CD14-positive monocyte (primary cell): ENCODE data around the gene PLXDC2. TPM values are rescaled to one million over a fixed set of nuclear protein-coding genes. Genes with fewer than 3 reads are reported as not detected.
A peak's percentile ranks its signal among the peaks of the same experiment; 100 is the strongest.

Source experiments
- DNase-seq, 3 donors: peaks; one replicate each; pipeline ENCODE4 v3.0.0-alpha.2; 2011 to 2022
- H2AFZ ChIP-seq: 2 replicates; pipeline ENCODE4 v1.6.0; 2012; ENCODE audit warnings: mild to moderate bottlenecking, low read depth, low read length, inconsistent platforms; ENCODE audit not compliant: insufficient read depth, poor library complexity, severe bottlenecking
- H3K27ac ChIP-seq, 2 donors: 1 replicate in 1 of 2; 2 replicates in 1 of 2; pipeline ENCODE4 v1.5.1; 2012 to 2013; ENCODE audit warnings: low read length in 2 of 2, control low read depth in 1 of 2, inconsistent platforms in 1 of 2, low read depth in 1 of 2, mild to moderate bottlenecking in 1 of 2
- H3K27me3 ChIP-seq, 2 donors: one replicate each; pipeline versions ENCODE4 v1.6.0 to v1.6.1; 2011 to 2013; ENCODE audit warnings: low read length in 2 of 2; ENCODE audit not compliant: control insufficient read depth in 2 of 2, insufficient read depth in 2 of 2
- H3K36me3 ChIP-seq, 2 donors: replicated peaks in 1 of 2; 1 replicate in 1 of 2; 2 replicates in 1 of 2; pipeline versions ENCODE4 v1.5.1 to v1.6.1; 2012 to 2013; ENCODE audit warnings: low read length in 2 of 2, control low read depth in 1 of 2, inconsistent platforms in 1 of 2, mild to moderate bottlenecking in 1 of 2; ENCODE audit not compliant: insufficient read depth in 2 of 2, control insufficient read depth in 1 of 2
- H3K4me1 ChIP-seq, 2 donors: 1 replicate in 1 of 2; 2 replicates in 1 of 2; pipeline versions ENCODE4 v1.5.1 to v1.6.1; 2012 to 2013; ENCODE audit warnings: low read length in 2 of 2, control low read depth in 1 of 2, inconsistent platforms in 1 of 2, mild to moderate bottlenecking in 1 of 2, moderate library complexity in 1 of 2; ENCODE audit not compliant: insufficient read depth in 2 of 2, control insufficient read depth in 1 of 2
- H3K4me2 ChIP-seq: replicated peaks from 2 replicates; pipeline ENCODE3; 2012; ENCODE audit warnings: low read length, moderate library complexity, mild to moderate bottlenecking; ENCODE audit not compliant: poor library complexity, severe bottlenecking; ENCODE audit errors: extremely low read depth
- H3K4me3 ChIP-seq, 3 experiments: fragments of 200-600 bp in 1 of 3; sonication (generic) in 1 of 3; replicated peaks in 1 of 3; 1 replicate in 2 of 3; 2 replicates in 1 of 3; pipeline ENCODE4 v1.5.1; 2011 to 2013; ENCODE audit warnings: low read length in 3 of 3, mild to moderate bottlenecking in 3 of 3, control low read depth in 2 of 3, low read depth in 2 of 3, inconsistent platforms in 1 of 3, moderate library complexity in 1 of 3
- H3K79me2 ChIP-seq: 2 replicates; pipeline ENCODE4 v1.6.0; 2012; ENCODE audit warnings: mild to moderate bottlenecking, control low read depth, inconsistent platforms, low read length, moderate library complexity; ENCODE audit not compliant: insufficient read depth
- H3K9ac ChIP-seq: 2 replicates; pipeline ENCODE4 v1.6.0; 2017; ENCODE audit warnings: low read length, mild to moderate bottlenecking; ENCODE audit not compliant: insufficient read depth, poor library complexity, severe bottlenecking
- H3K9me3 ChIP-seq, 2 donors: replicated peaks in 1 of 2; 1 replicate in 1 of 2; 2 replicates in 1 of 2; pipeline versions ENCODE4 v1.5.1 to v1.6.1; 2012 to 2013; ENCODE audit warnings: low read length in 2 of 2, control low read depth in 1 of 2; ENCODE audit not compliant: control insufficient read depth in 1 of 2, insufficient read depth in 1 of 2
- H4K20me1 ChIP-seq: 2 replicates; pipeline ENCODE4 v1.6.0; 2012; ENCODE audit warnings: mild to moderate bottlenecking, low read length, control low read depth, moderate library complexity; ENCODE audit not compliant: insufficient read depth
- H3K27ac Mint-ChIP-seq, 7 donors: one replicate each; pipeline ENCODE4 v1.8.0; 2020; ENCODE audit warnings: mild to moderate bottlenecking in 7 of 7, mixed read lengths in 7 of 7, moderate library complexity in 6 of 7, inconsistent platforms in 2 of 7
- H3K27me3 Mint-ChIP-seq, 3 donors: one replicate each; pipeline ENCODE4 v1.8.0; 2021 to 2022; ENCODE audit warnings: low read depth in 3 of 3, mild to moderate bottlenecking in 3 of 3, mixed read lengths in 3 of 3, moderate library complexity in 3 of 3, inconsistent platforms in 1 of 3
- H3K36me3 Mint-ChIP-seq, 2 donors: one replicate each; pipeline ENCODE4 v1.8.0; 2020; ENCODE audit warnings: mixed read lengths in 2 of 2, inconsistent platforms in 1 of 2, mild to moderate bottlenecking in 1 of 2
- H3K4me1 Mint-ChIP-seq: one replicate; pipeline ENCODE4 v1.8.0; 2020; ENCODE audit warnings: mild to moderate bottlenecking, mixed read lengths
- H3K4me3 Mint-ChIP-seq, 2 donors: one replicate each; pipeline ENCODE4 v1.8.0; 2020; ENCODE audit warnings: mild to moderate bottlenecking in 2 of 2, mixed read lengths in 2 of 2, moderate library complexity in 1 of 2
- H3K9me3 Mint-ChIP-seq, 7 donors: one replicate each; pipeline ENCODE4 v1.8.0; 2020 to 2022; ENCODE audit warnings: mixed read lengths in 7 of 7, mild to moderate bottlenecking in 6 of 7, moderate library complexity in 6 of 7, inconsistent platforms in 2 of 7
- CTCF ChIP-seq: fragments of 200-600 bp; IDR thresholded peaks from one replicate; pipeline ENCODE4 v1.8.0; 2022; ENCODE audit warnings: antibody characterized with exemption, mild to moderate bottlenecking
- WGBS: methylation state at CpG from one replicate; pipeline ENCODE4 v1.1.5; 2013; ENCODE audit warnings: missing lambda C conversion rate; ENCODE audit not compliant: insufficient coverage; 5-methylcytosine and 5-hydroxymethylcytosine counted together
- intact Hi-C, 2 donors: fragments of 100-400 bp; cut with micrococcal nuclease; formaldehyde crosslinking; loops; one replicate each; pipeline versions ENCODE4 v1.15.0 to v1.15.1; 2023
- polyA plus RNA-seq, 3 donors: library from polyadenylated mRNA; depleted of rRNA in 1 of 3; unstranded in 2 of 3; stranded (reverse) in 1 of 3; fragments of 300-500 nt in 2 of 3; fragments of >200 nt in 1 of 3; fragmentation: Illumina TruSeq in 2 of 3; gene quantifications; 1 replicate in 2 of 3; 2 replicates in 1 of 3; pipeline ENCODE4 v1.2.3, GENCODE V29; 2012 to 2021

The PLXDC2 gene
- polyA plus RNA-seq, 3 donors: 37.5 to 128 (median 93.6) TPM

- peak overlapping the region in 4 of 7 donors; percentile 29 to 86 (median 59) for H3K27ac Mint-ChIP-seq
- H3K27ac ChIP-seq: peak overlapping the region in 1 of 2 donors; percentile 34
- H3K36me3 ChIP-seq: no peaks in the 10 kb centered on the region
- H3K36me3 Mint-ChIP-seq: peaks cover 12 to 13% of the 10 kb centered on the region in 2 donors
- no peak overlapping the region for H3K4me2 ChIP-seq
- H3K9ac ChIP-seq: no peak overlapping the region
- H4K20me1 ChIP-seq: peaks cover 87% of the 10 kb centered on the region
- H3K4me1 ChIP-seq: peaks cover 19 to 26% of the 10 kb centered on the region in 2 donors
- peaks cover 34% of the 10 kb centered on the region for H3K4me1 Mint-ChIP-seq
- intact Hi-C loops: no loop called here
- DNase-seq: peak in 1 of 3 donors; percentile 17
- TF ChIP-seq CTCF: no peak
- H3K27me3 ChIP-seq: no peaks in the 10 kb centered on the region
- no peaks in the 10 kb centered on the region for H3K9me3 ChIP-seq
- peaks cover 0 to 2% (median 0%) of the 10 kb centered on the region in 7 donors for H3K9me3 Mint-ChIP-seq
- H3K79me2 ChIP-seq: peaks cover 54% of the 10 kb centered on the region
- H3K4me3 Mint-ChIP-seq: no peak overlapping the region
- H2AFZ ChIP-seq: no peak overlapping the region
- no CpG with 5 or more reads among the region's 2 CpGs for WGBS
- H3K4me3 ChIP-seq: no peak overlapping the region
- H3K27me3 Mint-ChIP-seq: peaks cover 0 to 2% (median 0%) of the 10 kb centered on the region in 3 donors
Observed at GRCh38 chr10:19970256-19970655, 154.0 kb downstream of the PLXDC2 start.

- Mint-ChIP-seq H3K4me3 (no peak overlapping the region), H3K27ac (peak overlapping the region in 4 of 7 donors; percentile 40 to 86 (median 82)), H3K36me3 (peaks cover 12 to 13% of the 10 kb centered on the region in 2 donors), H3K4me1 (peaks cover 34% of the 10 kb centered on the region), H3K9me3 (peaks cover 0 to 2% (median 0%) of the 10 kb centered on the region in 7 donors), H3K27me3 (peaks cover 0 to 2% (median 0%) of the 10 kb centered on the region in 3 donors)
- WGBS: 100% methylated on average over 1 of the region's 4 CpGs
- H3K4me1 ChIP-seq: peaks cover 19 to 26% of the 10 kb centered on the region in 2 donors
- no peak overlapping the region for H3K4me2 ChIP-seq
- no peaks in the 10 kb centered on the region for H3K36me3 ChIP-seq
- H3K27me3 ChIP-seq: no peaks in the 10 kb centered on the region
- H3K4me3 ChIP-seq: no peak overlapping the region
- H3K79me2 ChIP-seq: peaks cover 53% of the 10 kb centered on the region
- peak overlapping the region in 1 of 2 donors; percentile 34 for H3K27ac ChIP-seq
- H4K20me1 ChIP-seq: peaks cover 85% of the 10 kb centered on the region
- DNase-seq: no peak
- intact Hi-C loops: no loop called here
- H2AFZ ChIP-seq: no peak overlapping the region
- no peak overlapping the region for H3K9ac ChIP-seq
- no peaks in the 10 kb centered on the region for H3K9me3 ChIP-seq
- TF ChIP-seq CTCF: no peak
Observed at GRCh38 chr10:19970717-19971116, 154.5 kb downstream of the PLXDC2 start.
